Memory B cell (primary cell): ENCODE data around the gene KIAA0232.
A peak's percentile ranks its signal among the peaks of the same experiment; 100 is the strongest.

Experiments
- ATAC-seq: fragments of 150-1000 bp; cut with Tn5 transposase; 2 replicates; pipeline ENCODE4 v1.10.0; 2021; ENCODE audit warnings: low read depth, mild to moderate bottlenecking, moderate library complexity
- DNase-seq, 2 donors: peaks; one replicate each; pipeline ENCODE4 v3.0.0; 2022; ENCODE audit warnings: low spot score in 2 of 2
- H3K27ac Mint-ChIP-seq: one replicate; pipeline ENCODE4 v1.8.0; 2022; ENCODE audit warnings: mild to moderate bottlenecking, moderate library complexity, mixed read lengths
- H3K27me3 Mint-ChIP-seq: one replicate; pipeline ENCODE4 v1.8.0; 2022; ENCODE audit warnings: mixed read lengths
- H3K36me3 Mint-ChIP-seq: one replicate; pipeline ENCODE4 v1.8.0; 2022; ENCODE audit warnings: mild to moderate bottlenecking, mixed read lengths
- H3K4me1 Mint-ChIP-seq: one replicate; pipeline ENCODE4 v1.8.0; 2022; ENCODE audit warnings: mixed read lengths
- H3K4me3 Mint-ChIP-seq: one replicate; pipeline ENCODE4 v1.8.0; 2022; ENCODE audit warnings: mild to moderate bottlenecking, moderate library complexity, mixed read lengths
- H3K9me3 Mint-ChIP-seq: one replicate; pipeline ENCODE4 v1.8.0; 2022; ENCODE audit warnings: mixed read lengths

KIAA0232 gene

GRCh38 chr4:6782147-6782845 lies at the start of gene KIAA0232:
KIAA0232 (plus strand) TSS chr4:6782727; CDS start chr4:6824454, 41,727 bp downstream.
- peak; percentile 89 to 93 for DNase-seq
- Mint-ChIP-seq H3K4me1 (peaks cover 12% of the 10 kb centered on the region), H3K9me3 (no peaks in the 10 kb centered on the region), H3K4me3 (peak within 1 kb of the TSS; percentile 92), H3K36me3 (no peaks in the 10 kb centered on the region), H3K27me3 (no peaks in the 10 kb centered on the region), H3K27ac (peak within 1 kb of the TSS; percentile 89)
- ATAC-seq, result peak; percentile 73

GRCh38 chr4:6733358-6734164 lies 49.0 kb upstream of the KIAA0232 start:
- H3K27ac Mint-ChIP-seq, result no peak overlapping the region
- no peak overlapping the region for H3K4me3 Mint-ChIP-seq
- ATAC-seq, result no peak
- peaks cover 18% of the 10 kb centered on the region for H3K27me3 Mint-ChIP-seq
- no peak for DNase-seq
- no peaks in the 10 kb centered on the region for H3K4me1 Mint-ChIP-seq
- H3K9me3 Mint-ChIP-seq, result no peaks in the 10 kb centered on the region
- no peaks in the 10 kb centered on the region for H3K36me3 Mint-ChIP-seq

- Mint-ChIP-seq H3K27ac (no peak overlapping the region), H3K4me1 (no peaks in the 10 kb centered on the region), H3K27me3 (peaks cover 18% of the 10 kb centered on the region), H3K9me3 (no peaks in the 10 kb centered on the region), H3K4me3 (no peak overlapping the region), H3K36me3 (no peaks in the 10 kb centered on the region)
- ATAC-seq (no peak), DNase-seq (no peak)
Measured at GRCh38 chr4:6734165-6734786, 48.3 kb upstream of the KIAA0232 start.

GRCh38 chr4:6739920-6740319 lies 42.6 kb upstream of the KIAA0232 start:
- no peak for DNase-seq
- Mint-ChIP-seq H3K4me3 (no peak overlapping the region), H3K36me3 (peaks cover 2% of the 10 kb centered on the region)

GRCh38 chr4:6740347-6740746 lies 42.2 kb upstream of the KIAA0232 start:
- peaks cover 2% of the 10 kb centered on the region for H3K36me3 Mint-ChIP-seq
- peaks cover 3% of the 10 kb centered on the region for H3K9me3 Mint-ChIP-seq

More at GRCh38 chr4:6739920-6740319, 42.6 kb upstream of the KIAA0232 start:
- Mint-ChIP-seq H3K27me3 (peaks cover 13% of the 10 kb centered on the region), H3K9me3 (peaks cover 3% of the 10 kb centered on the region), H3K4me1 (no peaks in the 10 kb centered on the region), H3K27ac (no peak overlapping the region)
- ATAC-seq, result no peak

GRCh38 chr4:6742507-6742906 lies 40.0 kb upstream of the KIAA0232 start:
- Mint-ChIP-seq H3K27me3 (peaks cover 10% of the 10 kb centered on the region), H3K4me1 (no peaks in the 10 kb centered on the region), H3K36me3 (peaks cover 2% of the 10 kb centered on the region), H3K9me3 (peaks cover 3% of the 10 kb centered on the region), H3K27ac (no peak overlapping the region), H3K4me3 (no peak overlapping the region)
- no peak for ATAC-seq
- no peak for DNase-seq

More at GRCh38 chr4:6740347-6740746, 42.2 kb upstream of the KIAA0232 start:
- peaks cover 14% of the 10 kb centered on the region for H3K27me3 Mint-ChIP-seq
- no peak overlapping the region for H3K27ac Mint-ChIP-seq
- no peak overlapping the region for H3K4me3 Mint-ChIP-seq
- H3K4me1 Mint-ChIP-seq, result no peaks in the 10 kb centered on the region
- ATAC-seq, result no peak
- no peak for DNase-seq

- peaks cover 3% of the 10 kb centered on the region for H3K9me3 Mint-ChIP-seq
- peaks cover 2% of the 10 kb centered on the region for H3K36me3 Mint-ChIP-seq
- no peak overlapping the region for H3K27ac Mint-ChIP-seq
- DNase-seq (no peak), ATAC-seq (no peak)
- peaks cover 9% of the 10 kb centered on the region for H3K27me3 Mint-ChIP-seq
- H3K4me1 Mint-ChIP-seq, result no peaks in the 10 kb centered on the region
- H3K4me3 Mint-ChIP-seq, result no peak overlapping the region
Measured at GRCh38 chr4:6742989-6743388, 39.5 kb upstream of the KIAA0232 start.

GRCh38 chr4:6746721-6747293 lies 35.7 kb upstream of the KIAA0232 start:
- Mint-ChIP-seq H3K27ac (no peak overlapping the region), H3K9me3 (no peaks in the 10 kb centered on the region), H3K36me3 (no peaks in the 10 kb centered on the region), H3K4me1 (no peaks in the 10 kb centered on the region), H3K4me3 (no peak overlapping the region), H3K27me3 (peaks cover 6% of the 10 kb centered on the region)
- DNase-seq (no peak), ATAC-seq (no peak)

- Mint-ChIP-seq H3K4me1 (no peaks in the 10 kb centered on the region), H3K9me3 (no peaks in the 10 kb centered on the region), H3K27me3 (peaks cover 6% of the 10 kb centered on the region), H3K4me3 (no peak overlapping the region), H3K36me3 (no peaks in the 10 kb centered on the region), H3K27ac (no peak overlapping the region)
- DNase-seq, result no peak
- no peak for ATAC-seq
Measured at GRCh38 chr4:6747294-6748051, 35.1 kb upstream of the KIAA0232 start.

- Mint-ChIP-seq H3K4me1 (no peaks in the 10 kb centered on the region), H3K36me3 (no peaks in the 10 kb centered on the region), H3K9me3 (no peaks in the 10 kb centered on the region), H3K4me3 (no peak overlapping the region), H3K27ac (no peak overlapping the region), H3K27me3 (peaks cover 6% of the 10 kb centered on the region)
- no peak for ATAC-seq
- DNase-seq, result no peak
Measured at GRCh38 chr4:6748286-6748685, 34.2 kb upstream of the KIAA0232 start.

GRCh38 chr4:6749340-6750171 lies 33.0 kb upstream of the KIAA0232 start:
- DNase-seq (no peak), ATAC-seq (no peak)
- no peaks in the 10 kb centered on the region for H3K36me3 Mint-ChIP-seq
- H3K27ac Mint-ChIP-seq, result no peak overlapping the region
- H3K27me3 Mint-ChIP-seq, result peaks cover 5% of the 10 kb centered on the region
- H3K4me3 Mint-ChIP-seq, result no peak overlapping the region
- H3K9me3 Mint-ChIP-seq, result no peaks in the 10 kb centered on the region
- H3K4me1 Mint-ChIP-seq, result no peaks in the 10 kb centered on the region

- Mint-ChIP-seq H3K4me3 (no peak overlapping the region), H3K36me3 (no peaks in the 10 kb centered on the region), H3K4me1 (no peaks in the 10 kb centered on the region), H3K27ac (no peak overlapping the region), H3K27me3 (peaks cover 3% of the 10 kb centered on the region), H3K9me3 (no peaks in the 10 kb centered on the region)
- no peak for DNase-seq
- no peak for ATAC-seq
Measured at GRCh38 chr4:6750286-6751221, 32.0 kb upstream of the KIAA0232 start.
